NCI-H82 treated with DMSO at 0.1 percent for 48 hours (cell line): ENCODE results near the gene AP2B1.
"Not testable (repeated sequence)": the region's sequence is repeated elsewhere in the genome, so short reads cannot be mapped to it uniquely, and the experiment has no call there.

Source experiments
- DNase-seq: peaks from one replicate; lab custom pipeline; 2025; ENCODE audit not compliant: unreplicated experiment; lab: John Stamatoyannopoulos, UW

AP2B1 gene

DNA sequence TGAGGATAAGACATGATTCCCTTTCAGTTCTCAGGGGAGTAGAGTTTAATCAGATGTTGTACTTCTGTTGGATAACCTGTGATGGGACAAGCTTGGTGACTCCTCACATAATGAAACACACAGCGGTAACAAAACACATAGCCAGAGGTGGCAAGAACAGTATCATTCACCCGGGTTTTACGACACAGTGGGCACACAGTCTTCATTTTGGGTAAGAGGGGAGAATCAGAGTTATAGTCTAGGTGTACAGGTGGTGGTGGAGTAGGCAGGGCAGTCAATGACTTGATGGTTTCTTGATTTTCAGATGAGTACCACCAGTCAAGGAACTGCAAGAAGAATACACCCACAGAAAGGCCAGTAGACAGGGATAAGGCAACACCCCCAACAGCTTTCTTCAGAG, 11.4 kb upstream of the AP2B1 start:
- no peak for DNase-seq

DNA sequence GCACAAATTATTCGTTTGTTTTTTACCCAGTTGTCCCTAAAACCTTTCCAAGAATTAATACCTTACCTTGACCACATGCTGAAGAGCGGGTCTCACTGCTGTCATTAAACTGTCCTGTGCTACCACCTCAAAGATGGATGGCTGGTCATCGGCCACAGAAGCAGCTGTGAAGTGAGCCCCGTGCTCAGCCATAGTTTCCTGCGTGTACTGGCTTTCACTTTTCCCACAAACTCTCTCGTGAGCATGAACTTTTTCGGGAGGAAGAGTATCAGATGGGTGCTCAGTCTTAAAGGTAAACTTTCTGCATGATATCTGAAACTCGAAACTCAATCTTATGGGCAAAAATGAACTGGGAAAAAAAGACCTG, 9.3 kb upstream of the AP2B1 start:
- DNase-seq, result no peak

DNA sequence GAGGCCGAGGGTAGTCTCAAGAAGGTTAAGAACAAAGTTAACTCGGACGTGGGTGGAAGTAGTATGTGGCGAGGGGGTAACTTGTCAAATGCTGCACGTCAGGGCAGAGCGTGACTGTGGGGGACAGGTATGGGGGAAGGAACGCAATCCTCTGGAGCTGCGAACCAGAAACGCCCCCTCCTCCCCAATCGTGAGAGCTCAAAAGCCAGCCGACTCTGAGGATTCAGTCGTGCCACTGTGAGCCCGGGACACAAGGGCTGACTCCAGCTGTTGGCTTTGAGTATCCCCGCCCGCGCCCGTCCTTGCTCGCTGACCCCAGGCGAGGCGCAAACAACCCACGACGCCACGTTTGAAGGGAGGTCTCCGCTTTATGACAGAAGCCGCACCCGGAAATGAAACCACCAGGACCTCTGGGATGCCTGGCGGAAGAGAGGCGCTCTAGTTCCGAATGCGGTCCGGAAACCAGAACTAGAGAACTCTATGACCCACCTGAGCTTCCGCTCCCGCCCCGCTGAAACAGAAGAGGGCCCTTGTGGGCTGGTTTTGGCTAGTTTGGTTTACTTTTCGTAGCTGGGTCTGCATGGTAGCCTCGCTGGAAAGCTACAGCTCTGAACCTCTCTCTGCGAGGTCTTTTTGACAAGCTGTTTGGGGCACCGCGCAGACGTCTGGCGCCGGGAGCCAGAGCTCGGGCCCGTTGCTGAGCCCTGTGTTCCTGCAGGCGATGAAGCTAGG, 8.8 kb upstream of the AP2B1 start, which contains the start of gene PEX12:
Gene PEX12, minus strand, starts transcription at position 375 of the 732 bp plus-strand sequence. CDS start 550 bp downstream, outside the sequence.
- DNase-seq, result peak; percentile 84

DNA sequence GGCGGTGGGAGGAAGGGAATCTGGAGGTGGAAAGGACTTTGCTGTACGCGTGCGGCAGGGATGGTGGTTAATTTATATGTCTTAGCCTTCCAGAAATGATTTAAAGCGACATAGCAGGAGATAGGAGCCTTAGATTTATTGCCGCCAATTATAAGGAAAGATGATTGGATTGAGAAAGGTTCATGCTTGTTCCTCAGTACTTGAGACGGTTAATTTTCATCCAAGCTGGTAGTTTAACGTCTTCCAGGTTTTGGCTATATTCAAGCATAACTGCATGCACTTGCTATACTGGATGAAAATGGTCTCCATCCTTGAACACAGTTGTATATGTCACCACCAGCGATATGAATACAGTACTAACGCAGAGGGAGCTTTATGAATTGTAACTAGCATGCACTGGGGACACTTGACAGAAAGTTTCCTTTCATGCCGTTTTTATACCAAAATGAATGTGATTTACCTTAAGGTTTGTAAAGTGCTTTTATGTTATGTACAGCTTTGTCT, 8.1 kb upstream of the AP2B1 start:
- DNase-seq, result no peak

DNA sequence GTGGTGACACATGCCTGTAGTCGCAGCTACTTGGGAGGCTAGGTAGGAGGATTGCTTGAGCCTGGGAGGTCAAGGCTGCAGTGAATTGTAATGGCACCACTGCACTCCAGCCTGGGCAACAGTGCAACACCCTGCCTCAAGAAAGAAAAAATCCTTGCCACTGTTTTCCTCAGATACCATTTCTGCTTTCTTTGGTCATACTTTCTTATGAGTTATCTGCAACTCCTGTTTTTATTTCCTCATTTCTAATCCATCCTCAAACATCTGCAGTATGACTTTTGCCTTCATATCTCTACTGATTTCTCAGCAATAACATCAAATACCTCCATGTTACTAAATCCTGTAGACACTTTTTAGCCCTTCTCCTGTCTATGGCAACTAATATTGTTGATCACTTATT, 3.1 kb upstream of the AP2B1 start:
- DNase-seq, result no peak

DNA sequence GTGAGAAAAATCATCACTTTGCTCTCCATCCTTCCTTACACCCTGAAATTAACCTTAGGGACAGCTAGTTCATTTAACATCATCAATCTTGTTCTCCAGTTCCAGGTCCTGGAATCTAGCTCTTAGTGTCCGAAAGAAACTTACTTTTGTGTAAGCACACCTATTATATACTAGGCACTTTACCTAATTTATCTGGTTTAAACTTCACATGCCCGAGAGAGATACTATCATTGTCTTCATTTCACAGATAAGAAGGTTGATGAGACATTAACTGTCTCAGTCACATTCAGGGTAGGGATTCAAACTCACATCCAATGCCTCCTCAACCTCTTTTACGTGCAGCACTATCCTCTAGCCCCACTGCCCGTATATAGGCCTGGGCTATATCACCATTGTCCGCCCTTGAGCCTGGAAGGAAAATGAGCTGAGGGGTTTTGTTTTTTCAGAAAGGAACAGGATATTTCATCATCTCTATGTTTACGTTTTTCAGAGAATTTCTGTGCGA, 501 bp upstream of the AP2B1 start:
- no peak for DNase-seq

DNA sequence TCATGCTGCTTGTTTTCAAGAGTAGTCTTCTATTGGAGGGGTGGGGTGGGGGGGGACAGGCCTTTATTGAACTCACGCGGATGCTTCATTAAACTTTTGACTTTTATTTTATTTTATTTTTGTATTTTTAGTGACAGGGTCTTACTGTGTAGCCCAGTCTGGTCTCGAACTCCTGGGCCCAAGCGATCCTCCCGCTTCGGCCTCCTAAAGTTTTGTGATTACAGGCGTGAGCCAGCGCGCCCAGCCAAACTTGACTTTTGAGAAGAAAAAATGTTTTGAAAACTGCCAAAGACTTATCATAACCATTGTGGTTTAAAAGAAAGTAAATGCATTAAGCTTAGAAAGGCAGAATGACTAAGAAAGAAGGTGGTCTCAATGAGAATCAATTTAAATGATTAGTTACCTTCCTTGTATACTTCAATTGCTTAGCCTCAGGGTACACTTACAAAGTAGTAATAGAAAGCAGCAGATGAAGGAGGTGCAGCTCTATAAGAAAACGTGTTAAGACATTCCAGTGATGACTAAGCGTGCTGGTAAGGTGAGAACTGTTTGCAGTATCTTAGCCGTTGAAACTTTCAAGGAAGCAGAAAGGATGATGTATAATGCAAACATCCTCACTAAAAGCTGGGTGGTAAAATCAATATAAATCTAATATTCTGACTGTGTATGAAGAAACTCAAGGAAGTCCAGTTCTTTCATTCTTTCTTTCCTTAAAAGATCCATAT, 1.2 kb downstream of the AP2B1 start:
- DNase-seq, result peak; percentile 6

DNA sequence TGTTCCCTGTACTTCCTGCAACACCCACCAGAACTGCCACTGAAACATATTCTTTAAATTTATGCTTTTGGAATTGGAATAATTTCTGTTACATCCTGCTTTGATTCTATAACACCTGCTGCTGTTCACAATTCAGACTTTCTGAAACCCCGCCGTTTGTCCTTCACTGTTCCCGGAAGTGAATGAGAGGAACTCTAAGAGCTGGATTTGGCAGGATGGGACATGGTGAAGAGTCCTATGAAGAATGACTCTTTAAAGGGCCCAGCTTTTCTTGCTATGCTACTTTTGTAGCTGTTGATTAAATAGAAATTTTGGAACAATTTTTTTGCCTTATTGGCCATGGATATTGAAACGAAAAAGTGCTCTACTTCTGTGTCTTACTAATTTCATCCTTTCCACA, 8.9 kb downstream of the AP2B1 start:
- DNase-seq, result no peak

DNA sequence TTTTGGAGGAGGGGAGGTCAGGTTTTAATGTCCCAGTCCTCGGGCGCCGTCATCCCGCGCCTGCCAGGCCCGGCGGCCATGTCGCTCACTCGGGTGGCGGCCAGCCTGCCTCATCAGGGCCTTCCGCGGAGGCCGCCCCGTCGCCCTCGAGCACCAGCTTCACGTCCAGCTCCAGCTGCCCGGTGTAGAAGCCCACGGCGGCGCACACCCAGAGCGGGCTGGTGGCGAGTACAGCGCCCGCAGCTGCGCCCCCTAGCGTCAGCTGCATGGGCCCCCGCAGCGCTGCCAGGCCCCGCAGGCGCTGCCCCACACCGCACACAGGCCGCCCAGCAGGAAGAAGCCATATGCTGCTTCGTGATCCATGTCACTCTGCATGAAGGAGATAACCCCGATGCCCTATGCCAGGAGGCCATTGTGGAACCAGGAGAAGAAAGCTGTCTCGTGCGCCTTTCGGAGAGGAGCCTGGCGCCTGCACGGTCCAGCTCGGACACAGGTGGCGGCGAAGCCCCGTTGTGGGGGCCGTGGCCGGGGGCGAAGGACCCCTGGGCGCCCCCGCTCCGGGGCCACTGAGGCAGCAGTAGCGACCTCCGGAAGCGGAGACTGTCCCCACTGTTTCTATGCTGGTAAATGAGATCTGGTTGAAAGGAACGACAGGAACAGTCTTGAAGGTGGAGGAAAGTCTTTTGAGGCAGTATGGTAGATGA, 9.6 kb downstream of the AP2B1 start:
- no peak for DNase-seq

DNA sequence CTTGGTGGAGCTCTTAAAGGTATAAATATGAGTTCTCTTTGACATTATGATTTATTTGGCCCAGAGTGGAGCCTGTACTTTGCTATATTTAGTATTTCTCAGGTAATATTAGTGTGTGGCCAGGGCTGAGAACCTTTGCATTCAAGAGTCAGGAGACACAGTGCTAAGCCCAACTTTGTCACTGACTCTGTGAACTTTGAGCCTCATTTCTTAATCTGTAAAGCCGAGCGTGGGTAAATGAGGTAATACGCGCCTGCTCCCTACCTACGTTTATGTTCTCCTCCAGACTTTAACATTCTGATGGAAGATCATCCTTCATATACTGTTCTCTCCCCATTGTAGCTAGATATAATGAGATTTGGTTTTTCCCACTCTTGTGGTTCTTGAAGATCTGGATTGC, 10.5 kb downstream of the AP2B1 start:
- DNase-seq, result no peak

DNA sequence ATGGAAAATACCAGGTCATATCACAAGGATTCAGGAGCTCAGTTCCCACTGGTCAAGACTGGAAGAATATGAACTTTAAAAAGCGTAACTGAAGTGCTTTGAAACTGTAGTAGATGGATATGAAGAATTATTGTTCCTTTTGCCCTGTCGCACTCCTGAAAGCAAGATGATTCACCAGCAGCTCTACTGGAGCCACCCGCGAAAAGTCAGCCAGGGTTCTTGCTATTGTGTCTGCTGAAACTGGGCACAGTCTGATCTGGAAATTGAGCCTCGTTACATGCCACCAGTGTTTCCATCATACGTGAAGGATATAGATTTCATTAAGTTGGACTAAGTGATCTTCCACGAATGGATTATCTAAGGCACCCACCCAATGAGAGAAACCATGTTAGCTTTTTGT, 16.6 kb downstream of the AP2B1 start:
- no peak for DNase-seq

DNA sequence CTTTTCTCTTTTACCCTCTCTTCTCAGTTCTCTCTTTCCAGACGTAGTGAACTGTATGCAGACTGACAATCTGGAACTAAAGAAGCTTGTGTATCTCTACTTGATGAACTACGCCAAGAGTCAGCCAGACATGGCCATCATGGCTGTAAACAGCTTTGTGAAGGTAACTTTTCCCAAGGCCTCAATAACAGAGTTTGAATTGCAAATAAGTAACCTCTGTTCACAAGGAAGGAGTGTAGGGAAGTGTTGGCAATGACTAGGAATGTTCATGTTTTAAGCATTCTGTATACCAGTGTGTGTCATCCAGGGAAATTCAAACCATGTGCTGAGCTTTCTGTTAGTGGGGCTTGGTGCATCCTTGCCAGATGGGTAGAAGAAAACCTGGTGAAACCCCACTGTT, 18.6 kb downstream of the AP2B1 start:
- no peak for DNase-seq

DNA sequence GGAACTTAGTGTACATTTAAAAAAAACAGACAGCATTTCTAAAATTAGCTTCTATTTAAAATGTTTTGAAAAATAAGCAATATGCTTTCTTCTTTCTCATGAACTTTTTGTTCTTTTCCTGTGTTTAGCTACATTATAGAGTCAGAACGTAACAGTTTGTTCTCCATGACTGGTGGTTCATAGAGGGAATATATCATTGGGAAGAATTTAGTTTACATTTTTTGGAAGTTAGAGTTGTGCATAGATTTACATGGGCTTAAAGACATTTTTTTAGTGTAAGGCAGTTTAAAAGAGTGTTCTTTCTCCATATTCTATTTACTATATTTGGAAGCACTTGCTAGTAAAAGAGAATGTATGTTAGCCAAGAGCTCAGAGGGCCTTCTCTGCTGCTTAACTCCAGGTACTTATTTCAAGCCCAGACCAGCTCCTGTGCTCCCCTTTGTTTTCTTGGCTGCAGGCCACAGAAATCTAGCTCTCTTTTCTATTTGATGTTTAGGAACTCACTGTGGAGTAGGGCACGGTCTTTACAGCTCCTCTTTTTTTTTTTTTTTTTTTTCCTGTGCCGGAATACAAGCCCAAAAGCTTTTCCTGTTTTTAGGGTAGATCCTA, 20.2 kb downstream of the AP2B1 start:
- DNase-seq, result no peak

DNA sequence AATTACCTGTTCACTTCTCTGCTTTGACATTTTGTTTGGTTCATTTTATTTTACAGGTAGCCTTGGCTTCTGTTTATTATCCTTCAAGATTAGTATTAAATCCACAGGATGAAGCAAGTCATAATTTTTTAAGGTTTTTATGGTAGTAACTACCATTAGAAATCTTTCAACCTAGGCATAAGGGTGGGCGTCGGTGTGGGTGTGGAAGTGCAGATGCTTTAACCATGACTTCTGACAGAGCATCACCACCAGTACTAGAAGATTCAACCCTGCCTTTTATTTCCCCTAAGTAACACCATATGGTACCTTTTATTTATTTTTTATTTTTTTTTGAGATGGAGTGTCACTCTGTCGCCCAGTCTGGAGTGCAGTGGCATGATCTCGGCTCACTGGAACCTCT, 22.7 kb downstream of the AP2B1 start:
- no peak for DNase-seq

DNA sequence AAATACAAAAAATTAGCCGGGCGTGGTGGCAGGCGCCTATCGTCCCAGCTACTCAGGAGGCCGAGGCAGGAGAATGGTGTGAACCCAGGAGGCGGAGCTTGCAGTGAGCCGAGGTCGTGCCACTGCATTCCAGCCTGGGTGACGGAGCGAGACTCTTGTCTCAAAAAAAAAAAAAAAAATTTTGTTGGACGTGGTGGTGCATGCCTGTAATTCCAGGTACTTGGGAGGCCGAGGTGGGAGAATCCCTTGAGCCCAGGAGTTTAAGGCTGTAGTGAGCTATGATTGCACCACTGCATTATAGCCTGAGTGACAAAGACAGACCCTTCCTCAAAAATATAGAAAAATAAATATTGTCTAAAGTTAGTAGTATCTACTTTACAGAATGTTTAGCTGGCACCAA, 23.6 kb downstream of the AP2B1 start:
- not testable (repeated sequence) for DNase-seq

DNA sequence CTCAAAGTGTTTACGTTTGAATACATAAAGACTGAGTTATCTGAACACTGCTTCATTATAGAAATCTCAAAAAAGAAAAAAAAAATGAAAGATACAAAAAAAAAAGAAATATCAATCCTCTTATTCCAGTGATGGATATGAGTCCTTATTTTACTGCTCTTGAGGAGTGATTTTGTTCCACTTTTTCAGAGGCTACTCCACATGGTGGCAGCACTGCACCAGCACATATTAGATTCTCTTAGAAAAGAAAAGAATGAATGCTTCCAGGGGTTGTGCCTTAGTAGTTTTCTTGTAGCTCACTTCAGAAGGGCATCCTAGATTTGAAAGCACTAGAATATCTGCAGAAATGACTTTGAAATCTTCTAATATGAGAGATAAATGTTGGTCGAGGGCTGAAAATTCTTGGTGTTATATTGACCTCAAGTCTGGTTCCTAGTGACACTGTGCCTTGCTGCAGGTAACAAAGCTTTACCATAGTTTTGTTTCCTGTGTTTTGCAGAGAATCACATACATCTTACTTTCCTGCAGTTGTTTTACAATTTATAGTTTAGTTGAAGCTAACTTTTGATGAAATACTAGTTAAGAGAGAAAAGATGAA, 25.9 kb downstream of the AP2B1 start:
- DNase-seq, result peak; percentile 25

DNA sequence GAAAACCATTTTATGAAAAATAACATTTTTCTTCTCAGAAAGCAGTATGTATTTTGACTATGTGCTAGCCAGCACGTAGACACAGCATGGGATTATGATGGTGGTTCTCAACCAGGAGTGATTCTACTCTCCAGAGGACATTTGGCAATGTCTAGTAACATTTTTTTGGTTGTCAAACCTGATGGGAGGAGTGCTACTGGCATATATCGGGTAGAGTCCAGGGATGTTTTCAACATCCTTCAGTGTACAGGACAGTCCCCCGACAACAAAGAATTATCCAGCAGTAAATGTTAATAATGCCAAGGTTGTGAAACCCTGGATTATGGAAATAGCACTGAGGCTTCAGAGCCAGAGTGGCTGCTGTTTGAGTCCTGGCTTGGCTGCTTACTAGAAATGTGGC, 27.7 kb downstream of the AP2B1 start:
- no peak for DNase-seq

DNA sequence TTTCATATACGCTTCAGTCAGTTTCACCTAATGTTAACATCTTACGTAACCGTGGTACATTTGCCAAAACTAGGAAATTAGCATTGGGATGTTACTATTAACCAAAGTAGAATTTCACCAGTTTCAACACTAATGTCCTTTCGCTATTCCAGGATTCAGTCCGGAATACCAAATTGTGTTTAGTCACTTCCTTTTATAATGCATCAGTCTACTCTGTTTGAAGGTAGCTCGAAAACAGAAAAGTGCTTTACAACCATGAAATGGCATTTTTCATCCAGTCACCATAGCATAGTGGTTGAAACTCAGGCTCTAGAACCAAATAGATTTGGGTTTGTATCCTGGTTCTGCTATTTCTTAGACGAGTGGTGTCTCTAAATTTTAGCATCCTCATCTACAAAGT, 29.4 kb downstream of the AP2B1 start:
- no peak for DNase-seq

DNA sequence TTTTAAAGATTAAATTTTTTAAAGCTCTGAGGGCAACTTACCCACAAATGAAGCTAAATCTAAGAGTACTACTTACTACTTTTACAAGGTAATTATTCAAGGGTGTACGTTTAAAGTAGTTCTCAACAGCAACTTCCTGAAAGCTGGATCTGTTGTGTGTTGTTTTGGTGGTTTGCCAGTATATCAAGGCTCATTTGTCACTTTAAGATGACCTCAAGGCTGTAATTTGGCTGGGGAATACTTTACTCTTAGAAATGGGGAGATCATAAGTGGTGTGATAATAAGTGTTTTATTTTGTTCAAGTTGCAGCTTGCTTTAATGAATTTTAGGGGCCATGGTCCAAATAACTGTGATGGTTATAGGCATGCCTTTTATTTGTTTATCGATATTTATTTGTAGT, 30.4 kb downstream of the AP2B1 start:
- no peak for DNase-seq

DNA sequence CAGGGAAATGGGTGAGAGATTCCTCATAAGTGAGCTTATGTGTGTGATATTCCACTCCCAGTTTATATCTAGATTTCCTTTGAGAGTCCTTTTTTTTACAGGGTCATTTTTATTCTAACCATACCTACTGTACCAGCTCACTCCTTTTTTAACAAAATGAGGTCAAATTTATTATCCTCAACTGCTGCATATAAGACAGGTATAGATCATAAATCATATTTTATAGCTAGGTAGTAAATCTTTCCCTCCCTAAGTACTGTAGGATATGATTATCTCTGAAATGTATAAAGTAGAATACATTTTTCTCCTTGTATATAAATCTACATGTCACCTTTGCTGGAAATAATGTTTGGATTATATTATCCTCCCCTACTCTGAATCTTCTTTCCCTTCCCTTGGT, 31.5 kb downstream of the AP2B1 start:
- no peak for DNase-seq

DNA sequence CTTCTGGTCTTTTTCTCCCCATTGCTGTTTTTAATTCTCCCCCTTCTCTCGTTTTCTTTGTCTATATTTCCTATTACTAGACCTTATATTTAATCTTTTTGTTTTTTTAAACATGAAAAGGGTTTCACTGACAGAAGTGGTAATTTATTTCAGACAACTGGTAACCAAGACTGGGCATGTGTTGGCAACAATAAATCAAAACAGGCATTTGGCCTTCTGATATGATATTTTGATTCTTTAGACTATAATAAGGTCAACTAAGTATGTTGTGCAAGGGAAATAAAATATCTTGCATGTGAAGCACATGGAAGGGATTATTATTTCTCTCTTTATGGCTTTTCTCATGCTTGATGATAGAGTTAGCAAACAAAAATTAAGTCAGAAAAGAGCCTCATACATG, 34.6 kb downstream of the AP2B1 start:
- no peak for DNase-seq
